Activated T-cell treated with anti-CD3 and anti-CD28 coated beads, Interleukin-2, amount 50 U/mL, for 72 hours (primary cell): ENCODE measurements around the gene HSP90B1. TPM values are rescaled to one million over a fixed set of nuclear protein-coding genes. Genes with fewer than 3 reads are reported as not detected.

Experiments
- ATAC-seq, 2 donors: fragments of 150-1000 bp; cut with Tn5 transposase; replicated peaks in 1 of 2; 2 replicates each; pipeline ENCODE4 v1.10.0; 2021; ENCODE audit warnings: moderate library complexity in 2 of 2, mild to moderate bottlenecking in 1 of 2
- DNase-seq, 2 donors: peaks; one replicate each; pipeline ENCODE4 v3.0.0; 2021 to 2022; ENCODE audit warnings: mixed read lengths in 1 of 2
- H3K27ac Mint-ChIP-seq: one replicate; pipeline ENCODE4 v1.8.0; 2022; ENCODE audit warnings: mild to moderate bottlenecking, moderate library complexity, mixed read lengths
- H3K27me3 Mint-ChIP-seq: one replicate; pipeline ENCODE4 v1.8.0; 2022; ENCODE audit warnings: low read depth, mixed read lengths
- H3K36me3 Mint-ChIP-seq, 2 donors: one replicate each; pipeline ENCODE4 v1.8.0; 2022; ENCODE audit warnings: mixed read lengths in 2 of 2, mild to moderate bottlenecking in 1 of 2; ENCODE audit not compliant: insufficient read depth in 2 of 2
- H3K4me1 Mint-ChIP-seq: one replicate; pipeline ENCODE4 v1.8.0; 2022; ENCODE audit warnings: low read depth, mixed read lengths
- H3K4me3 Mint-ChIP-seq, 2 donors: one replicate each; pipeline ENCODE4 v1.8.0; 2022; ENCODE audit warnings: mild to moderate bottlenecking in 2 of 2, mixed read lengths in 2 of 2, moderate library complexity in 2 of 2
- H3K9me3 Mint-ChIP-seq, 2 donors: one replicate each; pipeline ENCODE4 v1.8.0; 2022; ENCODE audit warnings: mixed read lengths in 2 of 2
- total RNA-seq, 2 donors: library from RNA; stranded (reverse); gene quantifications; one replicate each; pipeline ENCODE4 v1.2.3, GENCODE V29; 2022

Gene HSP90B1
- total RNA-seq, 2 donors from 2014 or later: 416 to 532 TPM

- Mint-ChIP-seq H3K27ac (no peak overlapping the region), H3K27me3 (no peaks in the 10 kb centered on the region), H3K36me3 (peaks cover 0 to 2% of the 10 kb centered on the region in 2 donors), H3K4me3 (no peak overlapping the region), H3K9me3 (peaks cover 1 to 2% of the 10 kb centered on the region in 2 donors), H3K4me1 (peaks cover 39% of the 10 kb centered on the region)
- DNase-seq: no peak
- ATAC-seq: no peak
Observed at GRCh38 chr12:103908877-103909276, 21.3 kb upstream of the HSP90B1 start.

GRCh38 chr12:103909811-103910210, 20.4 kb upstream of the HSP90B1 start:
- Mint-ChIP-seq H3K9me3 (peaks cover 1 to 2% of the 10 kb centered on the region in 2 donors), H3K27ac (no peak overlapping the region), H3K27me3 (peaks cover 6% of the 10 kb centered on the region), H3K36me3 (peaks cover 0 to 2% of the 10 kb centered on the region in 2 donors), H3K4me1 (peaks cover 29% of the 10 kb centered on the region), H3K4me3 (no peak overlapping the region)
- DNase-seq (no peak), ATAC-seq (no peak)

- ATAC-seq: no peak
- Mint-ChIP-seq H3K9me3 (peaks cover 0 to 2% of the 10 kb centered on the region in 2 donors), H3K27me3 (peaks cover 6% of the 10 kb centered on the region), H3K36me3 (no peaks in the 10 kb centered on the region), H3K4me1 (peaks cover 13% of the 10 kb centered on the region), H3K4me3 (no peak overlapping the region), H3K27ac (no peak overlapping the region)
- no peak for DNase-seq
Observed at GRCh38 chr12:103912069-103912468, 18.1 kb upstream of the HSP90B1 start.

GRCh38 chr12:103913100-103913499, 17.1 kb upstream of the HSP90B1 start:
- Mint-ChIP-seq H3K4me3 (no peak overlapping the region), H3K4me1 (peaks cover 7% of the 10 kb centered on the region), H3K36me3 (peaks cover 4 to 5% of the 10 kb centered on the region in 2 donors)

GRCh38 chr12:103915306-103915705, 14.9 kb upstream of the HSP90B1 start:
- H3K27ac Mint-ChIP-seq: no peak overlapping the region
- H3K27me3 Mint-ChIP-seq: peaks cover 6% of the 10 kb centered on the region
- H3K9me3 Mint-ChIP-seq: peaks cover 5 to 6% of the 10 kb centered on the region in 2 donors
- DNase-seq (no peak), ATAC-seq (no peak)
- H3K36me3 Mint-ChIP-seq: peaks cover 4 to 5% of the 10 kb centered on the region in 2 donors
- H3K4me3 Mint-ChIP-seq: no peak overlapping the region
- no peaks in the 10 kb centered on the region for H3K4me1 Mint-ChIP-seq

More at GRCh38 chr12:103913100-103913499, 17.1 kb upstream of the HSP90B1 start:
- no peak overlapping the region for H3K27ac Mint-ChIP-seq
- H3K9me3 Mint-ChIP-seq: peaks cover 4 to 5% of the 10 kb centered on the region in 2 donors
- H3K27me3 Mint-ChIP-seq: peaks cover 6% of the 10 kb centered on the region
- ATAC-seq: no peak
- DNase-seq: no peak

- Mint-ChIP-seq H3K36me3 (peaks cover 4 to 5% of the 10 kb centered on the region in 2 donors), H3K4me1 (no peaks in the 10 kb centered on the region), H3K27ac (peak overlapping the region; percentile 14), H3K27me3 (peaks cover 6% of the 10 kb centered on the region), H3K4me3 (no peak overlapping the region), H3K9me3 (peaks cover 5 to 6% of the 10 kb centered on the region in 2 donors)
- no peak for DNase-seq
- no peak for ATAC-seq
Observed at GRCh38 chr12:103917873-103918272, 12.3 kb upstream of the HSP90B1 start.

- peak overlapping the region; percentile 91 for H3K27ac Mint-ChIP-seq
- peaks cover 3% of the 10 kb centered on the region in 2 donors for H3K9me3 Mint-ChIP-seq
- peak overlapping the region; percentile 77 to 87 for H3K4me3 Mint-ChIP-seq
- DNase-seq (peak; percentile 72 to 75), ATAC-seq (peak; percentile 50 to 60)
- peaks cover 50% of the 10 kb centered on the region for H3K4me1 Mint-ChIP-seq
- peaks cover 5% of the 10 kb centered on the region in 2 donors for H3K36me3 Mint-ChIP-seq
- no peaks in the 10 kb centered on the region for H3K27me3 Mint-ChIP-seq
Observed at GRCh38 chr12:103924761-103925641, 5.2 kb upstream of the HSP90B1 start.

- Mint-ChIP-seq H3K4me1 (peaks cover 70% of the 10 kb centered on the region), H3K27me3 (no peaks in the 10 kb centered on the region), H3K4me3 (peak overlapping the region; percentile 84 to 93), H3K27ac (peak overlapping the region; percentile 98), H3K9me3 (peaks cover 3% of the 10 kb centered on the region in 2 donors), H3K36me3 (peaks cover 18 to 32% of the 10 kb centered on the region in 2 donors)
- DNase-seq (peak; percentile 72 to 73), ATAC-seq (peak; percentile 4 to 6)
Observed at GRCh38 chr12:103928682-103929045, 1.5 kb upstream of the HSP90B1 start.

GRCh38 chr12:103929046-103929783, 995 bp upstream of the HSP90B1 start:
- Mint-ChIP-seq H3K4me3 (peak overlapping the region; percentile 84 to 93), H3K9me3 (peaks cover 3% of the 10 kb centered on the region in 2 donors), H3K36me3 (peaks cover 18 to 34% of the 10 kb centered on the region in 2 donors), H3K27me3 (no peaks in the 10 kb centered on the region), H3K4me1 (peaks cover 70% of the 10 kb centered on the region), H3K27ac (peak overlapping the region; percentile 98)
- DNase-seq (peak; percentile 81 to 88), ATAC-seq (peak; percentile 50 to 56)

- Mint-ChIP-seq H3K36me3 (peaks cover 21 to 37% of the 10 kb centered on the region in 2 donors), H3K4me3 (peak overlapping the region; percentile 84 to 93), H3K4me1 (peaks cover 70% of the 10 kb centered on the region), H3K9me3 (peaks cover 3% of the 10 kb centered on the region in 2 donors), H3K27ac (peak overlapping the region; percentile 98), H3K27me3 (no peaks in the 10 kb centered on the region)
- DNase-seq (no peak), ATAC-seq (no peak)
Observed at GRCh38 chr12:103929784-103930033, 501 bp upstream of the HSP90B1 start.

GRCh38 chr12:103930787-103931735, 851 bp downstream of the HSP90B1 start:
- Mint-ChIP-seq H3K36me3 (peaks cover 21 to 46% of the 10 kb centered on the region in 2 donors), H3K4me3 (peak overlapping the region; percentile 84 to 93), H3K4me1 (peaks cover 68% of the 10 kb centered on the region), H3K27me3 (no peaks in the 10 kb centered on the region), H3K27ac (peak overlapping the region; percentile 56), H3K9me3 (peaks cover 0 to 3% of the 10 kb centered on the region in 2 donors)
- ATAC-seq (no peak), DNase-seq (peak; percentile 29)

GRCh38 chr12:103933237-103933636, 3.0 kb downstream of the HSP90B1 start:
- peak overlapping the region; percentile 84 to 93 for H3K4me3 Mint-ChIP-seq
- peak overlapping the region; percentile 56 for H3K27ac Mint-ChIP-seq
- no peak for ATAC-seq
- DNase-seq: no peak
- no peaks in the 10 kb centered on the region for H3K9me3 Mint-ChIP-seq
- H3K4me1 Mint-ChIP-seq: peaks cover 69% of the 10 kb centered on the region
- no peaks in the 10 kb centered on the region for H3K27me3 Mint-ChIP-seq
- H3K36me3 Mint-ChIP-seq: peaks cover 24 to 53% of the 10 kb centered on the region in 2 donors
